Heart right ventricle (tissue), 16 donors: ENCODE data around the gene NUDT15. TPM values are rescaled to one million over a fixed set of nuclear protein-coding genes. Genes with fewer than 3 reads are reported as not detected.

ENCODE experiments used
- ATAC-seq, 8 donors: fragments of 200-7000 bp; cut with Tn5 transposase; one replicate each; pipeline ENCODE4 v1.9.1; 2020; ENCODE audit warnings: mild to moderate bottlenecking in 8 of 8, moderate library complexity in 8 of 8, moderate number of reproducible peaks in 1 of 8
- DNase-seq, 2 donors: peaks; one replicate each; pipeline ENCODE4 v3.0.0-alpha.2; 2020
- H3K27ac ChIP-seq, 10 donors: fragments of 200-600 bp; sonication (generic) in 2 of 10; one replicate each; pipeline versions ENCODE4 v1.5.0 to v1.8.0; 2020 to 2022; ENCODE audit warnings: mild to moderate bottlenecking in 3 of 10
- H3K27me3 ChIP-seq, 7 donors: fragments of 200-600 bp; one replicate each; pipeline ENCODE4 v1.8.0; 2021 to 2022; ENCODE audit warnings: mild to moderate bottlenecking in 2 of 7
- H3K36me3 ChIP-seq, 9 donors: fragments of 200-600 bp; sonication (generic) in 1 of 9; one replicate each; pipeline versions ENCODE4 v1.5.0 to v1.8.0; 2020 to 2022; ENCODE audit warnings: mild to moderate bottlenecking in 2 of 9
- H3K4me1 ChIP-seq, 9 donors: fragments of 200-600 bp; sonication (generic) in 1 of 9; one replicate each; pipeline versions ENCODE4 v1.5.0 to v1.8.0; 2020 to 2022; ENCODE audit warnings: mild to moderate bottlenecking in 4 of 9
- H3K4me3 ChIP-seq, 10 donors: fragments of 200-600 bp; sonication (generic) in 2 of 10; one replicate each; pipeline versions ENCODE4 v1.5.0 to v1.8.0; 2020 to 2022; ENCODE audit warnings: mild to moderate bottlenecking in 7 of 10, moderate library complexity in 2 of 10
- H3K9me3 ChIP-seq, 11 donors: fragments of 200-600 bp in 10 of 11; sonication (generic) in 2 of 11; one replicate each; pipeline versions ENCODE4 v1.5.0 to v1.8.0; 2013 to 2022; ENCODE audit warnings: mild to moderate bottlenecking in 2 of 11, control low read depth in 1 of 11, moderate library complexity in 1 of 11
- WGBS, 2 donors: extraction: QIAGEN DNeasy Blood & Tissue Kit; methylation state at CpG; one replicate each; pipeline ENCODE4 v1.1.7; 2013; ENCODE audit warnings: inconsistent platforms in 1 of 2; 5-methylcytosine and 5-hydroxymethylcytosine counted together
- intact Hi-C, 10 donors: fragments of 100-400 bp; cut with DNase I; formaldehyde crosslinking; loops; one replicate each; pipeline versions ENCODE4 v1.11.1 to v1.14.2; 2022
- polyA plus RNA-seq, 2 donors: library from polyadenylated mRNA; stranded (reverse); fragments of 200-250 nt; gene quantifications; one replicate each; pipeline ENCODE4 v1.2.3, GENCODE V29; 2013
- total RNA-seq, 10 donors: library from RNA; stranded (reverse); fragmentation: NEBNext Ultra II Directional in 3 of 10; extraction: Animal tissue kit (Norgen Biotek cat#: 25700) in 3 of 10; gene quantifications; one replicate each; pipeline versions ENCODE4 v1.2.1 to v1.2.4, GENCODE V29; 2021 to 2023
- TF ChIP-seq, protein P1 (sequence below), 9 donors: fragments of 200-600 bp; sonication (generic) in 2 of 9; IDR thresholded peaks; one replicate each; pipeline versions ENCODE4 v1.5.0 to v1.8.0; 2021 to 2022; ENCODE audit warnings: antibody characterized with exemption in 9 of 9, mild to moderate bottlenecking in 5 of 9, moderate library complexity in 1 of 9
- donor health status: Arrhythmogenic right ventricular cardiomyopathy.
- donor health status: ischemic (EF 13 %, LVEDD 7.1; RV severe dilation, severe dysfunction).
- donor health status: healthy with polysubstance abuse.
- donor health status: DM: no; HTN: yes; CAD: no.
- donor health status: DM: no; HTN: no; CAD: no.
- donor health status: ischemic (EF 25% LVEDD 6.9; RV normal size, moderate dysfunction).
- donor health status: ischemic (EF 25% LVEDD 5.7; RV mildly dilated, moderate dysfunction).
- donor health status: healthy.
- donor health status: DM: yes; HTN: yes; CAD: no.
- donor health status: Ischemic cardiomyopathy.
- donor health status: ischemic (EF 35%, LVEDD 5.7; RV mildly dilated, moderate dysfunction).
- donor health status: nonischemic (EF 11% LVEDD 7.7; RV severe dilation, severe dysfunction).
- donor health status: DM: yes; HTN: yes; CAD: no.
- donor health status: PGD.
- donor health status: ischemic (EF 29% LVEDD 5.4; RV normal size, mild dysfunction).
- donor health status: nonischemic (EF 23%, LVEDD 6.1; RV moderate dilation, normal function).

The NUDT15 gene
- total and polyA plus RNA-seq, 12 donors = 9.6 to 13.7 (median 11.3) TPM

GRCh38 chr13:48004201-48004600, 33.3 kb upstream of the NUDT15 start:
- Histone ChIP-seq H3K36me3 (no peaks in the 10 kb centered on the region), H3K27me3 (no peaks in the 10 kb centered on the region), H3K27ac (no peak overlapping the region), H3K4me3 (no peak overlapping the region), H3K9me3 (no peaks in the 10 kb centered on the region), H3K4me1 (peaks cover 0 to 24% (median 17%) of the 10 kb centered on the region in 9 donors)
- DNase-seq = no peak
- TF ChIP-seq, protein P1, sequence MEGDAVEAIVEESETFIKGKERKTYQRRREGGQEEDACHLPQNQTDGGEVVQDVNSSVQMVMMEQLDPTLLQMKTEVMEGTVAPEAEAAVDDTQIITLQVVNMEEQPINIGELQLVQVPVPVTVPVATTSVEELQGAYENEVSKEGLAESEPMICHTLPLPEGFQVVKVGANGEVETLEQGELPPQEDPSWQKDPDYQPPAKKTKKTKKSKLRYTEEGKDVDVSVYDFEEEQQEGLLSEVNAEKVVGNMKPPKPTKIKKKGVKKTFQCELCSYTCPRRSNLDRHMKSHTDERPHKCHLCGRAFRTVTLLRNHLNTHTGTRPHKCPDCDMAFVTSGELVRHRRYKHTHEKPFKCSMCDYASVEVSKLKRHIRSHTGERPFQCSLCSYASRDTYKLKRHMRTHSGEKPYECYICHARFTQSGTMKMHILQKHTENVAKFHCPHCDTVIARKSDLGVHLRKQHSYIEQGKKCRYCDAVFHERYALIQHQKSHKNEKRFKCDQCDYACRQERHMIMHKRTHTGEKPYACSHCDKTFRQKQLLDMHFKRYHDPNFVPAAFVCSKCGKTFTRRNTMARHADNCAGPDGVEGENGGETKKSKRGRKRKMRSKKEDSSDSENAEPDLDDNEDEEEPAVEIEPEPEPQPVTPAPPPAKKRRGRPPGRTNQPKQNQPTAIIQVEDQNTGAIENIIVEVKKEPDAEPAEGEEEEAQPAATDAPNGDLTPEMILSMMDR (IDR thresholded peaks at IDR 0.05) = no peak
- WGBS, 2 donors = 87 to 90% methylated on average over 2 of the region's 2 CpGs
- intact Hi-C loops = no loop called here
- no peak for ATAC-seq

GRCh38 chr13:48006396-48006795, 31.1 kb upstream of the NUDT15 start:
- H3K27ac ChIP-seq = no peak overlapping the region
- ATAC-seq (no peak), DNase-seq (no peak)
- H3K27me3 ChIP-seq = no peaks in the 10 kb centered on the region
- peaks cover 0 to 12% (median 3%) of the 10 kb centered on the region in 9 donors for H3K4me1 ChIP-seq
- H3K9me3 ChIP-seq = no peaks in the 10 kb centered on the region
- H3K36me3 ChIP-seq = no peaks in the 10 kb centered on the region
- 46 to 62% methylated on average over 1 of the region's 1 CpG for WGBS, 2 donors
- intact Hi-C loops = no loop called here
- no peak overlapping the region for H3K4me3 ChIP-seq
- TF ChIP-seq, protein P1 (IDR thresholded peaks at IDR 0.05) = no peak

DNA sequence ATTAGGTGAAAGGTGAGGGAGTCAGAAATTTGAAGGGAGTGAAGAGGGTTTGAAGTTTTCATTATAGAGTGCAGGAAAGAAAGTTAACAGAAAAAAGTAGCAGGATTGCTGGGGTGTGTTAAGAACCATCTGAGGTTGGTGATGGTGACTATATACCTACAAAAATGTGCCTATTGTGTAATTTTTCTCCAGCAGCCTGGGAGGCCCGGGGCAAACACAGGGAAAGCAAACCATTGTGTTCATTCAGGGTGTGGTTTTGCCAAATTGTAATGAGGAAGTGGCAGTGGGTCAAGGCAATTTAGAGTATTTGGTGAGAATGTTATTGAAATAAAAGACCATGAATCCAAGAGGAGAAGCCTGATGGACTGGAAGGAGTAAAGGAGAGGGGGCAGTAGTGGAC, 28.2 kb upstream of the NUDT15 start:
- Histone ChIP-seq H3K36me3 (no peaks in the 10 kb centered on the region), H3K9me3 (peaks cover 0 to 8% (median 0%) of the 10 kb centered on the region in 11 donors), H3K4me1 (peaks cover 0 to 9% (median 0%) of the 10 kb centered on the region in 9 donors), H3K27ac (peak overlapping the region in 1 of 10 donors; percentile 21), H3K27me3 (no peaks in the 10 kb centered on the region), H3K4me3 (no peak overlapping the region)
- TF ChIP-seq, protein P1 (IDR thresholded peaks at IDR 0.05) = no peak
- peak in 1 of 8 donors; percentile 33 for ATAC-seq
- DNase-seq = no peak
- intact Hi-C loops = no loop called here
- 67 to 75% methylated on average over 1 of the region's 1 CpG for WGBS, 2 donors

DNA sequence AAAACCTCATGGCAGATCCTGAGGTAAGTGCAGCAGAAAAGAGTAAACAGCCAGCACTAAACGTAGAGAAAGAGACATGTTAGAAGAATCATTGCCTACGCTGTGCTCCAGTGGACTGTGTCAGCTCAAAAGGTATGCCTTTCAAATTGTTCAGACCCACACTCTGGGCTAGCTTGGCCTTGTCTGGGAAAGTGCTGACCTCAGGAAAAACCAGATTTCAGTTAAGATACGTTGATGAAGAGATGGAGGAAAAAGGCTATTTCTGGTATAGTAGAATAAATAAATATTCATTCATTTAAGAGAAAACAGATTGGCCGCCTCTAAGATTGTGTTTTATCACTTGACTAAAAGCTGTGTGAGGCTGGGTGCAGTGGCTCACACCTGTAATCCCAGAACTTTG, 26.8 kb upstream of the NUDT15 start:
- Histone ChIP-seq H3K4me1 (peaks cover 0 to 9% (median 0%) of the 10 kb centered on the region in 9 donors), H3K27ac (no peak overlapping the region), H3K27me3 (no peaks in the 10 kb centered on the region), H3K9me3 (peaks cover 0 to 8% (median 0%) of the 10 kb centered on the region in 11 donors), H3K4me3 (no peak overlapping the region), H3K36me3 (no peaks in the 10 kb centered on the region)
- DNase-seq (no peak), ATAC-seq (no peak)
- intact Hi-C loops = no loop called here
- TF ChIP-seq, protein P1 (IDR thresholded peaks at IDR 0.05) = no peak
- WGBS, 2 donors = 74 to 88% methylated on average over 4 of the region's 4 CpGs
